Fibroblast of skin of abdomen (primary cell): ENCODE data around the gene SDK1.
"Not testable (repeated sequence)": the region's sequence is repeated elsewhere in the genome, so short reads cannot be mapped to it uniquely, and the experiment has no call there.

Experiments
- DNase-seq: peaks from one replicate; pipeline ENCODE4 v3.0.0-alpha.2; 2013

The SDK1 gene

GRCh38 chr7:3753868-3754267 lies 452.8 kb downstream of the SDK1 start:
- no peak for DNase-seq

- DNase-seq: peak; percentile 51
Measured at GRCh38 chr7:3754493-3755341, 453.7 kb downstream of the SDK1 start.

- not testable (repeated sequence) for DNase-seq
Measured at GRCh38 chr7:3755778-3756453, 454.9 kb downstream of the SDK1 start.

GRCh38 chr7:3757059-3757458 lies 456.0 kb downstream of the SDK1 start:
- DNase-seq: no peak

- peak; percentile 12 for DNase-seq
Measured at GRCh38 chr7:3760651-3761050, 459.6 kb downstream of the SDK1 start.

- no peak for DNase-seq
Measured at GRCh38 chr7:3762146-3762831, 461.2 kb downstream of the SDK1 start.

GRCh38 chr7:3767917-3768777 lies 467.1 kb downstream of the SDK1 start:
- DNase-seq: no peak

- DNase-seq: no peak
Measured at GRCh38 chr7:3771906-3772305, 470.9 kb downstream of the SDK1 start.

GRCh38 chr7:3778345-3778744 lies 477.3 kb downstream of the SDK1 start:
- DNase-seq: no peak

GRCh38 chr7:3780016-3780415 lies 479.0 kb downstream of the SDK1 start:
- DNase-seq: no peak

GRCh38 chr7:3780525-3780924 lies 479.5 kb downstream of the SDK1 start:
- no peak for DNase-seq

- DNase-seq: no peak
Measured at GRCh38 chr7:3781607-3782006, 480.6 kb downstream of the SDK1 start.

- no peak for DNase-seq
Measured at GRCh38 chr7:3787717-3788264, 486.7 kb downstream of the SDK1 start.

- DNase-seq: no peak
Measured at GRCh38 chr7:3790803-3791202, 489.8 kb downstream of the SDK1 start.

- DNase-seq: no peak
Measured at GRCh38 chr7:3791327-3791726, 490.3 kb downstream of the SDK1 start.

GRCh38 chr7:3795141-3795540 lies 494.1 kb downstream of the SDK1 start:
- no peak for DNase-seq

GRCh38 chr7:3795781-3796180 lies 494.7 kb downstream of the SDK1 start:
- no peak for DNase-seq

GRCh38 chr7:3805151-3805550 lies 504.1 kb downstream of the SDK1 start:
- DNase-seq: no peak

GRCh38 chr7:3806516-3806915 lies 505.5 kb downstream of the SDK1 start:
- no peak for DNase-seq

GRCh38 chr7:3807824-3808223 lies 506.8 kb downstream of the SDK1 start:
- no peak for DNase-seq

GRCh38 chr7:3821488-3821887 lies 520.4 kb downstream of the SDK1 start:
- peak; percentile 7 for DNase-seq

- no peak for DNase-seq
Measured at GRCh38 chr7:3825491-3825890, 524.4 kb downstream of the SDK1 start.
